Ectodermal cell (in vitro differentiated cells): ENCODE data around the gene ELOF1.
"Not testable (repeated sequence)": the region's sequence is repeated elsewhere in the genome, so short reads cannot be mapped to it uniquely, and the experiment has no call there.

Experiments
- H3K27ac ChIP-seq: 2 replicates; pipeline ENCODE4 v1.7.0; 2013; ENCODE audit warnings: mild to moderate bottlenecking, low read depth, low read length; ENCODE audit not compliant: insufficient read depth, poor library complexity, severe bottlenecking
- H3K27me3 ChIP-seq: 2 replicates; pipeline ENCODE4 v1.7.0; 2013; ENCODE audit warnings: mild to moderate bottlenecking, low read length; ENCODE audit not compliant: insufficient read depth, control insufficient read depth, poor library complexity, severe bottlenecking
- H3K36me3 ChIP-seq: one replicate; pipeline ENCODE4 v1.7.0; 2013; ENCODE audit warnings: low read length; ENCODE audit not compliant: control insufficient read depth, insufficient read depth
- H3K4me1 ChIP-seq: one replicate; pipeline ENCODE4 v1.7.0; 2013; ENCODE audit warnings: low read length; ENCODE audit not compliant: control insufficient read depth, insufficient read depth
- H3K4me3 ChIP-seq: 2 replicates; pipeline ENCODE4 v1.7.0; 2013; ENCODE audit warnings: low read depth, low read length, control low read depth; ENCODE audit not compliant: insufficient read depth
- H3K9me3 ChIP-seq: 2 replicates; pipeline ENCODE4 v1.7.0; 2013; ENCODE audit warnings: mild to moderate bottlenecking, low read length, moderate library complexity; ENCODE audit not compliant: control insufficient read depth
- WGBS, 2 experiments: methylation state at CpG; one replicate each; pipeline ENCODE4 v1.1.7; 2013; ENCODE audit warnings: missing lambda C conversion rate in 2 of 2; 5-methylcytosine and 5-hydroxymethylcytosine counted together

The ELOF1 gene

DNA sequence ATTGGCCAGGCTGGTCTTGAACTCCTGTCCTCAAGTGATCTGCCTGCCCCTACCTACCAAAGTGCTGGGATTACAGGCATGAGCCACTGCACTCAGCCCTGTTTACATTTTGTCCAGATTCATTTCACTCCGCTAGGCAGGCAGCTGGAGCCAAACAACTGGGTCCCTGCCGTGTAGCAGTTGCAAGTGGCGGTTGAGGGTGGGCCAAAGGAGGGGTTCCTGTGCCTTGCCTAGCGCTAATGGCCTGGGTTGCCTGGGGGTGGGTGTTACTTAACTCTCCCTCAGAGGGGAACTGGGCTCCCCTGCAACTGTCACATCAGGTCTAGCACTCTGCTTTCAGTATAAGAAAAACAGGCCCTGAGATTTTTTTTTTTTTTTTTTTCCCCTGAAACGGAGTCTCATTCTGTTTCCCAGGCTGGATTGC lies 11.0 kb upstream of the ELOF1 start:
- 78 to 84% methylated on average over 5 of the region's 5 CpGs for WGBS, 2 experiments
- H3K27ac ChIP-seq = no peak overlapping the region
- H3K4me3 ChIP-seq = no peak overlapping the region
- H3K4me1 ChIP-seq = no peaks in the 10 kb centered on the region
- no peaks in the 10 kb centered on the region for H3K9me3 ChIP-seq
- H3K36me3 ChIP-seq = no peaks in the 10 kb centered on the region
- H3K27me3 ChIP-seq = no peaks in the 10 kb centered on the region

- WGBS, 2 experiments = 95 to 96% methylated on average over 2 of the region's 2 CpGs
- Histone ChIP-seq H3K9me3 (no peaks in the 10 kb centered on the region), H3K36me3 (no peaks in the 10 kb centered on the region), H3K27ac (no peak overlapping the region), H3K4me3 (no peak overlapping the region), H3K4me1 (no peaks in the 10 kb centered on the region), H3K27me3 (no peaks in the 10 kb centered on the region)
These were observed 7.1 kb upstream of the ELOF1 start for GRCh38 chr19:11566164-11566563.

DNA sequence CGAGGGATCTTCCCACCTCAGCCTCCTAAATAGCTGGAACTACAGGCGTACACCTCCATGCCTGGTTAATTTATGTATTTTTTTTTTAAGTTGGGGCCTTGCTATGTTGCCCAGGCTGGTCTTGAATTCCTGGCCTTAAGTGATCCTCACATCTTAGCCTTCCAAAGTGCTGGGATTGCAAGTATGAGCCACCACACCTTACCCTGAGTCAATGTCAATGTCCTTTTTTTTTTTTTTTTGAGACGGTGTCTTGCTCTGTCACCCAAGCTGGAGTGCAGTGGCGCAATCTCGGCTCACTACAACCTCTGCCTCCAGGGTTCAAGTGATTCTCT lies 6.6 kb upstream of the ELOF1 start:
- not testable (repeated sequence) for H3K27me3 ChIP-seq, H3K36me3 ChIP-seq, H3K4me1 ChIP-seq, H3K27ac ChIP-seq, H3K4me3 ChIP-seq, H3K9me3 ChIP-seq
- WGBS, 2 experiments = 94 to 97% methylated on average over 5 of the region's 5 CpGs

GRCh38 chr19:11564082-11564807 lies 5.2 kb upstream of the ELOF1 start:
- not testable (repeated sequence) for H3K4me1 ChIP-seq, H3K9me3 ChIP-seq, H3K4me3 ChIP-seq, H3K27me3 ChIP-seq, H3K27ac ChIP-seq, H3K36me3 ChIP-seq
- WGBS, 2 experiments = 94 to 95% methylated on average over 5 to 6 of the region's 6 CpGs

DNA sequence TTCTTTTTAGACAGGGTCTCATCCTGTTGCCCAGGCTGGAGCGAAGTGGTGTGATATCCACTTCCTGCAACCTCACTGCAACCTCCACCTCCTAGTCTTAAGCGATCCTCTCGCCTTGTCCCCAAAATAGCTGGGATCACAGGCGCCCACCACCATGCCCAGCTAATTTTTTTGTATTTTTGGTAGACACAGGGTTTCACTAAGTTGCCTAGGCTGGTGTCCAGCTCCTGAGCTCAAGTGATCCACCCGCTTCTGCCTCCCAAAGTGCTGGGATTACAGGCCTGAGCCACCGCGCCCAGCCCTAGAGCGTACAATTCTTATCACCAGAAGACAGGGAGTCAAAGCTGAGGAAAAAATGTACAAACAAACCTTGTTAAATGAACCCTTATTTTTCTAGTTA lies 4.5 kb upstream of the ELOF1 start:
- Histone ChIP-seq H3K27ac (no peak overlapping the region), H3K36me3 (no peaks in the 10 kb centered on the region), H3K9me3 (no peaks in the 10 kb centered on the region), H3K27me3 (no peaks in the 10 kb centered on the region), H3K4me3 (no peak overlapping the region), H3K4me1 (peaks cover 3% of the 10 kb centered on the region)
- 91 to 92% methylated on average over 8 of the region's 8 CpGs for WGBS, 2 experiments

- 41 to 43% methylated on average over 9 of the region's 9 CpGs for WGBS, 2 experiments
- Histone ChIP-seq H3K9me3 (no peaks in the 10 kb centered on the region), H3K27me3 (no peaks in the 10 kb centered on the region), H3K4me1 (peaks cover 3% of the 10 kb centered on the region), H3K27ac (no peak overlapping the region), H3K36me3 (no peaks in the 10 kb centered on the region), H3K4me3 (no peak overlapping the region)
These were observed 1.5 kb upstream of the ELOF1 start for GRCh38 chr19:11560404-11561051.

DNA sequence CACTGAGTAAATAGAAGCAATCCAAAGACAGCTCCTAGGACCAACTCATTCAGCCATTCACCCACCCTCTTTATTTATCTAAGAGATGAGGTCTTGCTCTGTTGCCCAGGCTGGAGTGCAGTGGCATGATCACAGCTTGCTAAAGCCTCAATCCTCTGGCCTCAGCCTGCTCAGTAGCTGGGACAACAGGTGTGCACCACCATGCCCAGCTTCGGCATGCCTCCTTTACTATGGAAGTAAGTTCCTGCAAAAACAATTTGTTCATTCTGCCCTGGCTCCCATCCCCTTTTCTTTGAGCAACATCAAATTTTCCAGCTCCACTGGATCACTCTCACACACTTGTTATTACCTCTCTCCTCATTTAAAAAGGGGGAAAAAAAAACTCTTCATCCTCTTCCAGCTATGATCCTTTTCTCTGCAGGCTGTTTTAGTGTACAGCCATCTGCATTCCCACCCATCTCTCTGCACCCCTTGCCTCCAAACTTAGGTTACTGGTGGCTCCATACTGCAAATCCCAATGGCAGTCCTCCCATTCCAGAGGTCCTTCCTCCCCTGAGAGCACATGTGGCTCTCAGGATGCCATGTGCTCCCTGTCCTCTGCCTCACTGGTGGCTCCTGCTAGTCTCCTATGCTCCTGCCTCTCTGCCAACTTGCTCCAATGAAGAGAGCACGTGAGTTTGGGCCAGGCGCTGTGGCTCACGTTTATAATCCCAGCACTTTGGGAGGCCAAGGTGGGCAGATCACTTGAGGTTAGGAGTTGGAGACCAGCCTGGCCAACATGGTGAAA lies 2.2 kb downstream of the ELOF1 start:
- H3K4me1 ChIP-seq = peaks cover 3% of the 10 kb centered on the region
- H3K27ac ChIP-seq = no peak overlapping the region
- no peaks in the 10 kb centered on the region for H3K9me3 ChIP-seq
- WGBS, 2 experiments = 94 to 95% methylated on average over 4 of the region's 4 CpGs
- no peaks in the 10 kb centered on the region for H3K27me3 ChIP-seq
- no peak overlapping the region for H3K4me3 ChIP-seq
- peaks cover 6% of the 10 kb centered on the region for H3K36me3 ChIP-seq

DNA sequence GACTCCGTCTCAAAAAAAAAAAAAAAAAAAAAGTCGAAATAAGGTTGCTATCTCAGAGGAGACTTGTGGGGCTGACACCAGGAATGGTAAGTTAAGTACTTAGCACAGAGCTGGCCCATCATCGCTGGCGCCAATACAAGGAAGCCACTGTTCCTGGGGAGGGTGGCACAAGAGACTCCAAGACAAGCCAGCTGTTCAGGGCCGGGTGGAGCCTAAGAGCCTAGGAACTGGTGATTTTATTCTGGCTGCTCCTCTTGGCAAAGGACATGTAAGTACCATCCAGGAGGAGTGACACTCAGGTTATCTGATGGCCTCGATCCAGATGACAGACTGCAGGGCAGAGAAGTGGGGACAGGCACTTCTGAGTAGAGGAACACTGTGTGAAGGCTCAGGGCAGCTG lies 3.8 kb downstream of the ELOF1 start:
- WGBS, 2 experiments = 89 to 93% methylated on average over 6 of the region's 6 CpGs
- Histone ChIP-seq H3K27ac (no peak overlapping the region), H3K36me3 (peaks cover 6% of the 10 kb centered on the region), H3K27me3 (no peaks in the 10 kb centered on the region), H3K9me3 (no peaks in the 10 kb centered on the region), H3K4me3 (no peak overlapping the region), H3K4me1 (peaks cover 1% of the 10 kb centered on the region)

DNA sequence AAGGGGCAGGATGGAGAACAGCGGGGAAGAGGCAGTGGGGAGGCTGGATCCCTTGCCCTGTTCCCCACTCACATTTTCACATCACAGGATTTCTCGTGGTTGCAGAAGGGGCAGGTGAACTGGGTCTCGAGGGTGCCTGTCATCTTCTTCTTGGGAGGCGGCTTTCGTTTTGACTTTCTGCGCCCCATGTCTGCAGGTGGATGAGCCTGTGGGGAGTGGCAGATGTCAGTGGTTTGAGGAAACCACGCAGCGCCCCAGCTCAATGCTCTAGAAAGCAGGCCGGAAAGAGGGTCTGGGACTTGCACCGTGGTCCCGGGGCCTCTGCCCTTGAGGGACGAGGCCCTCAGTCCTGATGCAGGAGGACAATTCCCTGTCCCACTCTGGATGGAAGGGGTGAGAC lies 4.9 kb downstream of the ELOF1 start:
- WGBS, 2 experiments = 95 to 96% methylated on average over 12 of the region's 12 CpGs
- H3K4me1 ChIP-seq = no peaks in the 10 kb centered on the region
- H3K27ac ChIP-seq = no peak overlapping the region
- no peaks in the 10 kb centered on the region for H3K9me3 ChIP-seq
- peaks cover 6% of the 10 kb centered on the region for H3K36me3 ChIP-seq
- no peaks in the 10 kb centered on the region for H3K27me3 ChIP-seq
- H3K4me3 ChIP-seq = no peak overlapping the region

- Histone ChIP-seq H3K36me3 (peaks cover 6% of the 10 kb centered on the region), H3K27ac (no peak overlapping the region), H3K4me3 (no peak overlapping the region), H3K4me1 (no peaks in the 10 kb centered on the region), H3K9me3 (no peaks in the 10 kb centered on the region), H3K27me3 (no peaks in the 10 kb centered on the region)
- 93% methylated on average over 20 of the region's 20 CpGs for WGBS, 2 experiments
These were observed 6.2 kb downstream of the ELOF1 start for GRCh38 chr19:11552666-11553372.
